Gastroesophageal sphincter (tissue), 3 donors: Measurements from ENCODE around the gene NEK7.

ENCODE experiments used
- EP300 ChIP-seq: sonication (generic); formaldehyde crosslinking; IDR thresholded peaks from one replicate; pipeline ENCODE4 v1.6.1; 2017; ENCODE audit warnings: antibody characterized with exemption, mild to moderate bottlenecking
- POLR2AphosphoS5 ChIP-seq: sonication (generic); formaldehyde crosslinking; IDR thresholded peaks from one replicate; pipeline ENCODE4 v1.6.1; 2017; ENCODE audit warnings: antibody characterized with exemption
- TF ChIP-seq, protein P1 (sequence below), 4 experiments: fragments of 200-600 bp in 2 of 4; fragments of 450-650 bp in 2 of 4; sonication (generic) in 1 of 4; IDR thresholded peaks; one replicate each; pipeline ENCODE4 v1.5.1; 2017 to 2019; ENCODE audit warnings: antibody characterized with exemption in 4 of 4, mild to moderate bottlenecking in 2 of 4, moderate library complexity in 2 of 4

DNA sequence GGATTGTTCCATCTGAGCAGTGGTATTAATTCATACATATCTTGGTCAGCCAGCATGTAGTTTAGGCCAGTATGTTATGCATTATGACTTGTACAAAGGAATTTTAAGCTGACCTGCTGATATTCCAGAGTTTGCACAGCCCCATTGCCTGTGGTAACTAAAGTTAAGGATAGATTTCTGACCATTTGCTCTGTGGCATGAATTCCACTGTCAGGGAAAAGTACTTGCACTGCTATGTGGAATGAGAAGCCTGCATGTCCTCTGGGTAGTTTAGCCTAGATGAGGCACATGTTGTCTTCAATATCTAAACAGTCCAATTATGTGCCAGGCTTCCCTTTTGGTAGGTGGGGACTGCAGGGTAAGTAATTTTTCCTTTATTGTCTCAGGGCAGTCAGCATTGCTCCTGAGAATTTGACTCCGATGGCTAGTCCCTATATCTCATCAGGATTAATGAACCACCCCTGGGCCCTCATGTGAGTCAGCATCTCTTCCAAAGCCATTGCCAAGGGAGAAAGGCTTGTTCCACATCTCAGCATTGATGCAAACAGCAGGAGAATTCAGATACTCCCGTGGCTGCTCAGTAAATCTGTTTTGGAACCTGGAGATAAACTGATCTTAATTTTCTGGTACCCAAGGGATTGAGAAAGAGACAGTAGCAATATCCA is 30.2 kb downstream of the NEK7 start:
- TF ChIP-seq, protein P1, sequence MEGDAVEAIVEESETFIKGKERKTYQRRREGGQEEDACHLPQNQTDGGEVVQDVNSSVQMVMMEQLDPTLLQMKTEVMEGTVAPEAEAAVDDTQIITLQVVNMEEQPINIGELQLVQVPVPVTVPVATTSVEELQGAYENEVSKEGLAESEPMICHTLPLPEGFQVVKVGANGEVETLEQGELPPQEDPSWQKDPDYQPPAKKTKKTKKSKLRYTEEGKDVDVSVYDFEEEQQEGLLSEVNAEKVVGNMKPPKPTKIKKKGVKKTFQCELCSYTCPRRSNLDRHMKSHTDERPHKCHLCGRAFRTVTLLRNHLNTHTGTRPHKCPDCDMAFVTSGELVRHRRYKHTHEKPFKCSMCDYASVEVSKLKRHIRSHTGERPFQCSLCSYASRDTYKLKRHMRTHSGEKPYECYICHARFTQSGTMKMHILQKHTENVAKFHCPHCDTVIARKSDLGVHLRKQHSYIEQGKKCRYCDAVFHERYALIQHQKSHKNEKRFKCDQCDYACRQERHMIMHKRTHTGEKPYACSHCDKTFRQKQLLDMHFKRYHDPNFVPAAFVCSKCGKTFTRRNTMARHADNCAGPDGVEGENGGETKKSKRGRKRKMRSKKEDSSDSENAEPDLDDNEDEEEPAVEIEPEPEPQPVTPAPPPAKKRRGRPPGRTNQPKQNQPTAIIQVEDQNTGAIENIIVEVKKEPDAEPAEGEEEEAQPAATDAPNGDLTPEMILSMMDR (IDR thresholded peaks at IDR 0.05), result no peak
- no peak for TF ChIP-seq EP300
- no peak for TF ChIP-seq POLR2AphosphoS5
